ENCODE measurements around the gene POPDC2.
"Not testable (repeated sequence)": the region's sequence is repeated elsewhere in the genome, so short reads cannot be mapped to it uniquely, and the experiment has no call there.

Gene POPDC2

GRCh38 chr3:119660474-119661440 is at the start of gene POPDC2:
TSS of gene POPDC2 (minus strand) at chr3:119660589. CDS start at chr3:119660423, 166 bp downstream.
- DNase-seq, result no peak

GRCh38 chr3:119703820-119704531 is 43.6 kb upstream of the POPDC2 start:
- DNase-seq, result no peak

GRCh38 chr3:119702530-119703527 is 42.4 kb upstream of the POPDC2 start, which contains the start of gene CFAP91:
TSS of gene CFAP91 (plus strand) at chr3:119703022. CDS start at chr3:119703099, 77 bp downstream.
- DNase-seq, result peak; percentile 86

- DNase-seq, result no peak
Measured at GRCh38 chr3:119700920-119701734, 40.7 kb upstream of the POPDC2 start.

- peak; percentile 7 for DNase-seq
Measured at GRCh38 chr3:119700269-119700919, 40.0 kb upstream of the POPDC2 start.

- no peak for DNase-seq
Measured at GRCh38 chr3:119697394-119697793, 37.0 kb upstream of the POPDC2 start.

GRCh38 chr3:119695480-119695879 is 35.1 kb upstream of the POPDC2 start:
- DNase-seq, result no peak

- DNase-seq, result no peak
Measured at GRCh38 chr3:119690043-119690656, 29.8 kb upstream of the POPDC2 start.

- DNase-seq, result no peak
Measured at GRCh38 chr3:119683421-119683820, 23.0 kb upstream of the POPDC2 start.

- DNase-seq, result no peak
Measured at GRCh38 chr3:119681279-119681678, 20.9 kb upstream of the POPDC2 start.

GRCh38 chr3:119679874-119680273 is 19.5 kb upstream of the POPDC2 start:
- no peak for DNase-seq

- DNase-seq, result not testable (repeated sequence)
Measured at GRCh38 chr3:119678209-119678608, 17.8 kb upstream of the POPDC2 start.

GRCh38 chr3:119677641-119677934 is 17.2 kb upstream of the POPDC2 start:
- no peak for DNase-seq

- DNase-seq, result peak; percentile 86
Measured at GRCh38 chr3:119676771-119677640, 16.6 kb upstream of the POPDC2 start, which contains the start of gene COX17. TSS of gene COX17 (minus strand) at chr3:119677406. CDS start at chr3:119677310, 96 bp downstream.

- no peak for DNase-seq
Measured at GRCh38 chr3:119676020-119676419, 15.6 kb upstream of the POPDC2 start.

GRCh38 chr3:119675188-119675874 is 14.9 kb upstream of the POPDC2 start:
- no peak for DNase-seq

- no peak for DNase-seq
Measured at GRCh38 chr3:119673875-119674274, 13.5 kb upstream of the POPDC2 start.

- no peak for DNase-seq
Measured at GRCh38 chr3:119672776-119673175, 12.4 kb upstream of the POPDC2 start.
